ENCODE measurements around the gene FBH1.
A peak's percentile ranks its signal among the peaks of the same experiment; 100 is the strongest.
"Not testable (repeated sequence)": the region's sequence is repeated elsewhere in the genome, so short reads cannot be mapped to it uniquely, and the experiment has no call there.

The FBH1 gene

DNA sequence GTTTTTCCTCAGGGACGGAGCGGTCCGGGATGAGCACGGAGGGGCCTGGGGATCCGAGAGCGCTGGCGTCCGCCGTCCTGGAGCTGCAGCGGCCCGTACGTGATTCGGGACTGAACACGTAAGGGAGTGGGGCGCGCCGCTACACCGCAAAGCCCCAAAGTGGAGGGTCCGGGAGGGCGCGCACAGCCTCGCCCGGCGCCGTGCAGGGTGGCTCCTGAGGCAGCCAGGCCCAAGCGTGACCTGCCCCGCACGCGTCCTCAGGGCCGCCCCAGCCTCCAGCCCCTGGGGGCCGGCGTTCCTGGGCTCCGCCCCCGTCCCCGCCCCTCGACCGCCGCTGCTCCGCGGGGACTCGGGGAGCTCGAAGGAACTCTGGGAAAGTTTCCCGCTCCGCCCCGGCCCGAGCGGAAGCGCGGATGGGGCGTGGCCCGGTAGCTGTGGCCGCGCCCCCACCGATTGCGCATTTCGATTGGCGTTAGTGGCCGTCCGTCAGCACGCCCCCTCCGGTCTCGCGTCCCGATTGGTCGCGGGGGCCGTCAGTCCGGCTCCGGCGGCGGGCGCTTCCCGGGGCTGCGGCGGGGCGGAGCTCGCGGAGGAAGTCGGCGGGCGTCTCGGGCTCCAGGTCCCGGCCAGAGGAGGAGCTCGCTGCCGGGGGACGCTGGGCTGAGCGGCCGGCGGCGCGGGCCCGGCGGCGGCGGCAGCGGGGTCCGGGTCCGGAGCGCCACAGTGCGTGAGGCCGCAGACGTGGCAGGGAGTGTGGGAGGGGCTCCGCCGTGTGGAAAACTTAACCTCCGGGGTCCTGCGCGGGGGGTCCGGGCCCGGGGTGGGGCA, at the start of gene FBH1, which contains the start of gene ANKRD16:
TSS of gene FBH1 (plus strand) at position 620 of the 828 bp plus-strand sequence. CDS start at position 723, 103 bp downstream.
TSS of gene ANKRD16 (minus strand) at position 270 of the 828 bp plus-strand sequence. CDS start 539 bp downstream, outside the sequence.
- DNase-seq = peak; percentile 98

DNA sequence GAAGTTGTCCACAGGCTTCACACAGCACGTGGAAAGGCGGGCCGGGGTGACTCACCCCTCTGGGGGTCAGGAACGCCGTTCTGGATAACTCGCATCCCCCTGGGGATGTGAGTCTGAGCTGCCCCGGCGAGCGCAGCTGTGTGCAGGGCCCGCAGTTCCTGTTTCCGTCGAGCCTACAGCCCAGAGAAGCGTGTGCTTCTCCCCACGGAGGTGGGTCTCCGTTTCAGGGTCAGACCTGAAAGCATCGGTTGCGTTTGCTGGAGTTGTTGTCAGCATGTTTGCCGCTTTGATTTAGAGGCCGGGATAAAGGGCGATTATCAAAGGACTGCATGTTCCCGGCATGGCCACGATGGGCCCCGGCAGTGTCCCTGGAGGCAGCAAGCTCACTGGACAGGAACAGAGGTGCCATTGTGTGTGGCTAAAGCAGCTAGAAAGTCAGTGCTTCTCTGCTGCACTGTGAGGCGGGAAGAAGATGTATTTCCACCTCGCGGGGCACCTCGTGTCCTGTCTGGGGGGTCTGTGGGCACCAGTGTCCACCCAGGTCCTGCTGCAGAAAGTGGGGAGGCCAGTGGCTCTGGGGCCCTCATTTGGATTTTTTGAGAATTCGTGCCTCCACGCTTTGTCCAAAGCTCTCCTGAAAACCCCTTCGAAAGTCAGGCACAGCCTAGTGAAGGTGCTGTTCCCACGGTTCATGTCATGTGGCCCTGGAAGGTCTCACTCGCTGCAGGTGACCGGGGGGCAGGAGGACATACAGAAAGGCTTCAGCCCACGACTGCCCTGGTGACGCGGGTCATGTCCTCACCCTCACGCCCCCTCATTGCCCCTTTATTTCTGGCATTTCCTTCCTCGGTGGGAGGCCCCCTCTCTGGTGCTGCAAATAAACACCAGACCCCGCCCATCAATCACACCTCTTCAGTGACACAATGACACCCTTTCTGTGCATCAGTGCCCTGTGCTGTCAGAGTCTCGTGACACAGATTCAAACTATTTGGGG, 49.4 kb upstream of the FBH1 start:
- no peak for DNase-seq

- no peak for DNase-seq
Observed at GRCh38 chr10:5841965-5842364, 48.1 kb upstream of the FBH1 start.

- DNase-seq = no peak
Observed at GRCh38 chr10:5843686-5844344, 46.2 kb upstream of the FBH1 start.

- DNase-seq = no peak
Observed at GRCh38 chr10:5844345-5845055, 45.5 kb upstream of the FBH1 start.

GRCh38 chr10:5846667-5847066, 43.4 kb upstream of the FBH1 start:
- not testable (repeated sequence) for DNase-seq

DNA sequence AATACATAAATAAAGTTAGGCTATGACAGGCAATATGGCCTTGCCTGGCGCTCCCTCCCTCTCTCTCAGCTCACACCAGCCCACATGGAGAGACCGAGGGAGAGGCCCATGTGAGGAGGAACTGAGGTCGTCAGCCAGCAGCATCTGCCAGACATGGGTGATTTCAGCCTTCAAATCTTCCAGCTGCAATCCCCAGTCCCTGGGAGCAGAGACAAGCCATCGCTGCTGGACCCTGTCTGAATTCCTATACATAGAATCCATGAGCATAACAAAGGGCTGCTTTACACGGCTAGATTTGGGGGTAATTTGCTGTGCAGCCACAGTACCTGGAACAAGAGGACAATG, 35.9 kb upstream of the FBH1 start:
- no peak for DNase-seq

DNA sequence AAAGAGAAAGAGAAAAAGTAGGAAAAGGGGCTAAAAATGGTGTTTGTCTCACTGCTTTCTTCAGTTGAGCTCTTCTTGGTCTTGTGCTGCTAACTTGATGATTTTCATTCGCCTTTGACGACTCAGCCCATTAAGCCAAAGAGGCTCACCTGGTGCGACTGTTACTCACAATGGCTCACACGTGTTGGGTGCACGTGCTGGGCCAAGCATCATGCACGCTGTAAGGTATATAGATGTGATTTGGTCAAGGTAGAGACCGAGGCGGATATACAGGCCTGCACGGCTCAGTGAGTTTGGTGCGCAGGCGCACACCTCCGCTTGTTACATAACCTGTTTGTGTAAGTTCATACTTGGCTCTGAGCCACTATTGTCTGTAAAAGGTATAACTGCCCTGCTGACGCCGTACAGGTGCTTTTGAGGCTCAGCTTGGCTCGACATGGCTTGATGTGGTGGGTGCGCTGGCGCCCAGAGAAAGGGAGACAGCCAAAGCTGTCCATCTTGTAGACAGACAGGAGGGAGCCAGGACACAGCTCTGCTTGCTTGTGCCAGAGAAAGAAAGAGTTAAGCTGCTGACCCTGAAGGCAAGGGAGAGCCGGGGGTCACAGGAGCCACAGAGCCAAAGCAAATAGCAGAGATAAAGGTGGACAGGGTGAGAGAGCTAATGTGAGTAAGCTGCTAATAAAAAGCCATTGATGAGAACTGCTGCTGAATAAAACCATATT, 33.9 kb upstream of the FBH1 start:
- no peak for DNase-seq

DNA sequence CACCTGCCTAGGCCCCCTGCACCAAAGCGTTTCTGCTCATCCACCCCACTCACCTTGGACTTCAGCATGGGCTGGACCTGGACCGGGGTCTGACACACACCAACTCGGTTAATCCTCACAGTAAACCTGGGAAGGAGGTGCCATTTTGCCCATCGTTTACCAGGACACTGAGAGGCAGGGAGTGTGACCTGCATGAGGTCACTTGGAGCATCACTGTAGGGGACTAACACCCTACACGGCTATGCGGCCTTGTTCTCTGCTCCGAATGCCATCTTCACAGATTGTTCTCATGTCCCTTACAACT, 33.4 kb upstream of the FBH1 start:
- no peak for DNase-seq

GRCh38 chr10:5858811-5859210, 31.2 kb upstream of the FBH1 start:
- DNase-seq = no peak

DNA sequence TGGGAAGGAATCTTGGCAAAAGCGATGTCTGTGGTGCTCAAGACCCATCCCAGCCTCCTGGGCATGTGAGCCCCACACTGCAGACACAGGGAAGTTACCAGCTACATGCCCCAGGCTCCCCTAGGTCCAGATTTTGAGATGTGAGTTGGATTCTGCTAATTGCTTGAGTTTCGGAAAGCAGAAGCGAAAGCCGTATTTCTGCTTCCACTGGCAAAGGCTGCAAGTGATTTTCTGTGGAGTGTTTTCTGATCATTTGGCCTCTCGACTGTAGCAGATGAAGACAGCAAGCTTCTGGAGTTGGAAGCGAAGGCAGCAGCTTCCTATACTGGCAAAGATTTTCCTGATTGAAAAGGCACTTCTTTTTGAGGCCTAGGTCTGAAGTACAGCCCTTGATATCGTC, 30.0 kb upstream of the FBH1 start:
- DNase-seq = no peak

GRCh38 chr10:5862360-5862961, 27.6 kb upstream of the FBH1 start:
- no peak for DNase-seq

DNA sequence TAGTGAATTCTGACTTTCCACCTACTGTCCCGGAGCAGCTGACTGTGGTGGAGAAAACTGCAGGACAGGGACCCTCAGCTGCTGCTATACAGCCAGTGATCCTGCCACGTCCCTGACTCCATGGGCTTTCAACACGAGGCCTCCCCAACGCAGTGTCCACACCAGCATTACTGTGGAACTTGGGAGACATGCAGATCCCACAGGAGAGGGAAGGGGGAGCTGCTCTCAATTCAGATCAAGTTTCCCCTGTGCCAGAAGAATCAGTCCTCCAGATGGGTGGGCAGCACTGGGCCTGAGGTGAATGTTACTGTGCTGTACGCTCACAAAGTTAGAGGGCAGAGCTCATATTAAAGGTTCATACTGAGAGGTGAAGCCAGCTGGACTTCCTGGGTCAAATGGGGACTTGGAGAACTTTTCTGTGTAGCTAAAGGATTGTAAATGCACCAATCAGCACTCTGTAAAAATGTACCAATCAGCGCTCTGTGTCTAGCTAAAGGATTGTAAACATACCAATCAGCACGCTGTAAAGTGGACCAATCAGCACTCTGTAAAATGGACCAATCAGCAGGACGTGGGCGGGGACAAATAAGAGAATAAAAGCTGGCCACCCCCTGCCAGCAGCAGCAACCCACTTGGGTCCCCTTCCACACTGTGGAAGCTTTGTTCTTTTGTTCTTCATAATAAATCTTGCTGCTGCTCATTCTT, 26.9 kb upstream of the FBH1 start:
- not testable (repeated sequence) for DNase-seq

- not testable (repeated sequence) for DNase-seq
Observed at GRCh38 chr10:5866451-5867081, 23.5 kb upstream of the FBH1 start.

DNA sequence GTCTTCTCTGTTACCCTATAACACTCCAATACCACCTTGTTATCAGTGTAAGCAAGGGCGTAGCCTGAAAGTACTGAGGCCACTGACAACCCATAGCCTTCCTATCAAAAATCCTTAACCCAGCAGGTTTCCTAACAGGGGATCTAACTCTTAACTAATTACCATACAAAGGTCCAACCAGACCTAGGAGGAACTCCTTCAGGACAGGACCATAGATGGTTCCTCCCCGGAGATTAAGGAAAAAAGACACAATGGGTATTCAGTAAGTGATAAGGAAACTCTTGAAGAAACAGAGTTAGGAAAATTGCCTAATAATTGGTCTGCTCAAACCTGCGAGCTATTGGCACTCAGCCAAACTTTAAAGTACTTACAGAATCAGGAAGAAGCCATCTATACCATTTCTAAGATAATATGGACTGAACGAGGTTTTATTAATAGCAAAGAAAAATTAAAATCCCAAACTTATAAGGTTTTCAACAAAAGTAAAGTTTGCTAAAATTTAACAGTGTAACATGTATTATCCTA, 22.9 kb upstream of the FBH1 start:
- not testable (repeated sequence) for DNase-seq

DNA sequence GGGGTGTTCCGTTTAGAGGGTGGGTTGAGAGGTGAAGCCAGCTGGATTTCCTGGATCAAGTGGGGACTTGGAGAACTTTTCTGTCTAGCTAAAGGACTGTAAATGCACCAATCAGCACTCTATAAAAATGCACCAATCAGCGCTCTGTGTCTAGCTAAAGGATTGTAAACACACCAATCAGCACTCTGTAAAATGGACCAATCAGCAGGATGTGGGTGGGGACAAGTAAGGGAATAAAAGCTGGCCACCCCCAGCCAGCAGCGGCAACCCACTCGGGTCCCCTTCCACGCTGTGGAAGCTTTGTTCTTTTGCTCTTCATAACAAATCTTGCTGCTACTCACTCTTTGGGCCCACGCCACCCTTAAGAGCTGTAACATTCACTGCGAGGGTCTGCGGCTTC, 21.7 kb upstream of the FBH1 start:
- not testable (repeated sequence) for DNase-seq

DNA sequence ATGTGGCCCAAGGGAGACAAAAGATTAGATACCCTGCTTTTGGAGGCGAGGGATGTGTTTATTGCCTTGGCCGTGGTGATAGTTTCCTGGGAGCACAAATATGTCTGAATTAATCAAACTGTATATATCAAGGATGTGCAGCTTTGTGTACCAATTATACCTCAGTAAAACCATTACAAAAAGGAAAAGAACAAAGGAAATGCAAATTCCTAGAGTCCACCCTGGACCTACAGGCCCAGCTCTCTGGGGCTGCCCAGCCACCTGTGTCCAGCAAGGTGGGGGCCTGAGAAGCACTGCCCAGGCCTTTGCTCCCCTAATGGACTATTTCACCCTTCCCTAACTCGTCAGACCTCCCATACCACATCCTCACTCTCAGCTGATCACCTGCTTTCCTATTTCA, 20.9 kb upstream of the FBH1 start:
- DNase-seq = no peak

DNA sequence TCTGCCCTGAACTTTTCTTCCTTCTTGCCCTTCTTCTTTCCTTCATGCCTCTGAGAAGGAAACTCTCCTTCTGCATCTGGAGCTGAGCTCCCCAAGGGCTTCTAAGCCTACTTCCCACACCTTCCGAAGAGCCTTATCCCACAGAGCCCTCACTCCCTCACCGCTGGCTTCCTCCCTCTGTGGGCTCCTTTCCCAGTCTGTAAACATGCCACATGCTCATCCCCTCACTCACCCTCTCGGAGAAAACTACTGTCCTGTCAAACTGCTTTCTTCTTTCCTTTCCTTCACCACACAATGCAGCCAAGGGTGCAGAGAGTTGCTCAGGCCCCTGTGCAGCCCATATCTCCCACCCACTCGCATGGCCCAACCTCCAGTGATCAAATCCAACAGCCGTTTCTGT, 18.4 kb upstream of the FBH1 start:
- no peak for DNase-seq

DNA sequence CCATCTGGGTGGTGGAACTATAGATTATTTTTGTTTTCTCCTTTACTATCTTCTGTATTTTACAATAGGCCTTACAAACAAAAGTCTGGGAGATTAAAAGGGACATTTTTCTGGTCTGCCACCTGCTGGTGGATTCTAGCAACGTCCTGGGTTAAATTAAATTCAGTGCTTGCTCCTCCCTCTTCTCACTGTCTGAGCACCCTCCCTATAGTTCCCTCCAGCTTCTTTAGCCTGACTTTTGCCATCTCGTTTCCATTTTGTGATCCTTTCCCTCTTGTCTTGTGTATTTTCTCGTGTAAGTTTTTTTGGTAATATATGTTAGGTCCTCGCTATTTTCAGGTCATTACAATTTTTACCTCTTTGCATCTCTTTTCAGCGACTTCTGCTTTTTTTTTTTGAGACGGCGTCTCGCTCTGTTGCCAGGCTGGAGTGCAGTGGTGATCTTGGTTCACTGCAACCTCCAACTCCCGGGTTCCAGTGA, 16.5 kb upstream of the FBH1 start:
- DNase-seq = peak; percentile 76

Measured in CD4-positive, alpha-beta T cell treated with Interleukin-10 for 1 hour (primary cell).